GM06990 (cell line): ENCODE results near the gene PHACTR2.

ENCODE experiments used
- DNase-seq: peaks from one replicate; pipeline ENCODE4 v3.0.0-alpha.2; 2011; ENCODE audit not compliant: insufficient read length; ENCODE audit errors: extremely low read depth
- H3K27me3 ChIP-seq: replicated peaks from 2 replicates; pipeline ENCODE4 v1.6.0; 2011; ENCODE audit warnings: low read length; ENCODE audit not compliant: control insufficient read depth, insufficient read depth
- H3K36me3 ChIP-seq: 2 replicates; pipeline ENCODE4 v1.5.1; 2011; ENCODE audit warnings: low read length; ENCODE audit not compliant: control insufficient read depth, insufficient read depth
- H3K4me3 ChIP-seq: replicated peaks from 2 replicates; pipeline ENCODE4 v1.5.1; 2011; ENCODE audit warnings: low read depth, mild to moderate bottlenecking, control low read depth, low read length
- TF ChIP-seq, protein P1 (sequence below): IDR thresholded peaks from 2 replicates; pipeline ENCODE4 v1.5.1; 2011; ENCODE audit warnings: low read length, control low read depth, mild to moderate bottlenecking, inconsistent platforms; ENCODE audit not compliant: insufficient read depth, poor library complexity, severe bottlenecking

PHACTR2 gene

GRCh38 chr6:143697076-143697800 lies 19.5 kb downstream of the PHACTR2 start:
- TF ChIP-seq, protein P1, sequence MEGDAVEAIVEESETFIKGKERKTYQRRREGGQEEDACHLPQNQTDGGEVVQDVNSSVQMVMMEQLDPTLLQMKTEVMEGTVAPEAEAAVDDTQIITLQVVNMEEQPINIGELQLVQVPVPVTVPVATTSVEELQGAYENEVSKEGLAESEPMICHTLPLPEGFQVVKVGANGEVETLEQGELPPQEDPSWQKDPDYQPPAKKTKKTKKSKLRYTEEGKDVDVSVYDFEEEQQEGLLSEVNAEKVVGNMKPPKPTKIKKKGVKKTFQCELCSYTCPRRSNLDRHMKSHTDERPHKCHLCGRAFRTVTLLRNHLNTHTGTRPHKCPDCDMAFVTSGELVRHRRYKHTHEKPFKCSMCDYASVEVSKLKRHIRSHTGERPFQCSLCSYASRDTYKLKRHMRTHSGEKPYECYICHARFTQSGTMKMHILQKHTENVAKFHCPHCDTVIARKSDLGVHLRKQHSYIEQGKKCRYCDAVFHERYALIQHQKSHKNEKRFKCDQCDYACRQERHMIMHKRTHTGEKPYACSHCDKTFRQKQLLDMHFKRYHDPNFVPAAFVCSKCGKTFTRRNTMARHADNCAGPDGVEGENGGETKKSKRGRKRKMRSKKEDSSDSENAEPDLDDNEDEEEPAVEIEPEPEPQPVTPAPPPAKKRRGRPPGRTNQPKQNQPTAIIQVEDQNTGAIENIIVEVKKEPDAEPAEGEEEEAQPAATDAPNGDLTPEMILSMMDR: no peak
- H3K36me3 ChIP-seq: no peaks in the 10 kb centered on the region
- H3K4me3 ChIP-seq: no peak overlapping the region
- no peaks in the 10 kb centered on the region for H3K27me3 ChIP-seq
- DNase-seq: no peak

DNA sequence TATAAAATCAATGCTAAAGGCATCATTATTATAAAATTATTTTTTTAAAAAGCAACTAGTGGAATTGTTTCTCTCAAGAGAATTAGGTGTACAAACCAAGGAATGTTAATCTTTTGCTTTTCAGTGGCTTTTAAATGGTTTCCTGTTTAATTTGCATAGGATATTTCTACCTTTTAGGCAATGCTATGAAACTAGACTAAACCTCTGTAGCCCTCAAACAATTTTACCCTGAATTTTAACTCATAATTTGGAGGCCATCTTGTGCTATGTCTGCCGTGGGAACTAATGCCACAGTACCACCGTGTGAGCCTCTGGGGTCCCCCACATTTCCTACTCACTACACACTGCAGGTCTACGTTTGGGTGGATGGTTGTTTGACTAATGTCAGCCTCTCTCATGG lies 20.6 kb downstream of the PHACTR2 start:
- Histone ChIP-seq H3K36me3 (no peaks in the 10 kb centered on the region), H3K27me3 (no peaks in the 10 kb centered on the region), H3K4me3 (no peak overlapping the region)
- DNase-seq: no peak
- TF ChIP-seq, protein P1: no peak

DNA sequence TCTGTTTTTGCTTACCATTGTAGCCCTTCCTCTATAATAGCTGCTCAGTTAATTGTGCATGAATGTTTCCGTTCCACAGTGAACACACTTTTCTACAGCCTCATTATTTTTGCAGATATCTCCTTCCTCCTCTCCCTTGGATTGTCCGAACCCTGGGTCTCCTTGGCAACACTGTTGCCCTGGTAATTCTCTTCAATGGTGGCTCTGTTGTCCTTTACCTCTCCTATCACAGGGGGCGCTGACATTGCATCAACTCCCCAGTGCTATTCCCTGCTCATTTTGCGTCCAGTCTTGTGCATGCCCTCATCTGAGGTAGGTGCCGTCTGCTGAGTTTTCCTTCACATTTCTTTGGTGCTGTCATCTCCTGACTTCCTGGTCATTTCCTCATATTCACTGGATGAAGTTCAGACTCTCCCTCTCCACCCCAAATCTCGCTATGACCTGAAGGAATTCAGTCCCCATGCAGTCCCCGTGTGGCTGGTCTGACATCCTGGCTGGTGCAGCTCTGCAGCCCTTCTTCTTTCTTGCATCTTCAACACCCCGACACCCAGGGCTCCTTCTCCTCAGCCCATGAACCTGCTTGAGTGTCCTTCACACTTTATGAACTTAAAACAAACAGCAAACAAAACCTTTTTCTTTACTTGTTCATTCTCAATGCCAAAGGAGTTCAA lies 21.1 kb downstream of the PHACTR2 start:
- no peak overlapping the region for H3K4me3 ChIP-seq
- no peaks in the 10 kb centered on the region for H3K36me3 ChIP-seq
- H3K27me3 ChIP-seq: no peaks in the 10 kb centered on the region
- DNase-seq: no peak
- TF ChIP-seq, protein P1: no peak

- no peaks in the 10 kb centered on the region for H3K36me3 ChIP-seq
- no peak for DNase-seq
- no peak overlapping the region for H3K4me3 ChIP-seq
- TF ChIP-seq, protein P1: no peak
- no peaks in the 10 kb centered on the region for H3K27me3 ChIP-seq
Observed at GRCh38 chr6:143699430-143699825, 21.7 kb downstream of the PHACTR2 start.

DNA sequence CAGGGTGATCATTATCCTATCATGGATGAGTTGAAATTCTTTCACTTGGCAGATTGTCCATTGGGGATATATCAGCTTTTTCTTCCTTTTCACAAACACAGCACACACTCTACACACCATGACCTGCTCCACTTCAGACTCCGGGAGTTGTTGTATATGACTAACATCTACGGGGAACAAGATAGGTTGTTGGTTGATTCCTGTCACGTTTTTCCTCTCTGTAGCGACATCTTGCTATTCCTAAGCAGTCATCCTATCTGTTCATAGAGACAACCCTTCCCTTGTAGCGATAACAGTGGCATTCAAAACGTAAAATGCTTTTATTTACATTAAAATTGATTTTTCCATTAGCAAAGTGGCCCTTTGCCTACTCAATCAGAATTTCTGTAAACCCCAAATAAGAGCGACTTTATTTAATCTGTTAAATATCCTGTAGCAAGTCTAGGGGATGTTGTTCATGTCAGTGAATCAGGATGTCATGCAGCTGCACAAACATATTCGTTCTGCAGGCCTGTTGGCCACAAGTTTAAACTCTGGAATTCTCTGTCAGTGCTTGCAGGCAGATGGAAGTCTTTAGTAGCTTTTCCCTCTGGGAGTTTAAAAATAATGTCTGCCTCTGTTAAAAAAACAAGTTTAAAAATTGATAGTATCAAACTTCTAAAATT lies 23.1 kb downstream of the PHACTR2 start:
- H3K27me3 ChIP-seq: no peaks in the 10 kb centered on the region
- H3K4me3 ChIP-seq: no peak overlapping the region
- H3K36me3 ChIP-seq: no peaks in the 10 kb centered on the region
- TF ChIP-seq, protein P1: no peak
- DNase-seq: no peak
